Effector memory CD4-positive, alpha-beta T cell (primary cell): Measurements from ENCODE around the gene KIAA0319L.

Experiments used
- DNase-seq, 3 donors: peaks; one replicate each; pipeline ENCODE4 v3.0.0-alpha.2; 2020
- H3K27ac ChIP-seq: 2 replicates; pipeline ENCODE4 v1.7.0; 2013; ENCODE audit warnings: mild to moderate bottlenecking, low read length, moderate library complexity; ENCODE audit not compliant: insufficient read depth, poor library complexity, severe bottlenecking
- H3K27me3 ChIP-seq: replicated peaks from 2 replicates; pipeline ENCODE4 v1.7.0; 2013; ENCODE audit warnings: mild to moderate bottlenecking, low read length; ENCODE audit not compliant: insufficient read depth, control insufficient read depth, poor library complexity, severe bottlenecking
- H3K36me3 ChIP-seq: 2 replicates; pipeline ENCODE4 v1.7.0; 2013; ENCODE audit warnings: mild to moderate bottlenecking, low read length, moderate library complexity; ENCODE audit not compliant: control insufficient read depth, insufficient read depth
- H3K4me1 ChIP-seq: 2 replicates; pipeline ENCODE4 v1.7.0; 2013; ENCODE audit warnings: low read length, mild to moderate bottlenecking; ENCODE audit not compliant: control insufficient read depth, insufficient read depth, poor library complexity, severe bottlenecking
- H3K4me3 ChIP-seq: 2 replicates; pipeline ENCODE4 v1.7.0; 2013; ENCODE audit warnings: low read length, low read depth, mild to moderate bottlenecking; ENCODE audit not compliant: insufficient read depth, poor library complexity, severe bottlenecking
- H3K9me3 ChIP-seq: 2 replicates; pipeline ENCODE4 v1.7.0; 2013; ENCODE audit warnings: mild to moderate bottlenecking, low read length, moderate library complexity; ENCODE audit not compliant: control insufficient read depth

Gene KIAA0319L

DNA sequence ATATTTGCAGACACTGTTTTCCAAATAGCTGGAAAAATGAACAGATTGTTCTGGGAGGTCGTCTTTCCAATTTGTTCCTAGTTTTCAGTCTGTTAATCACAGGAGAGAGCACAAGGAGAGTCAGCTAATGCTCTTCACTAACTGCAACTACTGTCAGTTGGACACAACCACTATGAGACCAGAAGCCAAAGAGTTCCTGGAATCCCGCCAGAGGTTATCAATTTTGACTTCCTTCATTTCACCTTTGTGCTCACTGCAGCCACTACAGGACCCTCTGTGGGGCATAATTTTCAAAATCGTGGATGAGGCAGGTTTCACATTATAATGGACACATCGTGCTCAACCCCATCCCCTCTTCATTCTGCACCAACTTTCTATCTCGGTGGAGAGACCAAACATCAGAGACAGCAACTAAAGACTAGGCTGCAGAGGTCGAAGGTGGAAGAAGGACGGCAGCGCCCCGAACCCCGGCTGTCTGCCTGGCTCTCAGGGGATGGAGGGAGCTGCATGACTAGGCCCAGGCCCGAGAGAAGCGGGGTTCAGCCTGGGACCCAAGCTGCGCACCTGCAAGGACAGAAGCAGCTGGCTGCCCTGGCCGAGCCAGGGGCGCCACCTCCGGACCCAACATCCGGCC lies 602 bp downstream of the KIAA0319L start:
- peak overlapping the region; percentile 97 for H3K4me3 ChIP-seq
- peaks cover 18% of the 10 kb centered on the region for H3K36me3 ChIP-seq
- H3K27me3 ChIP-seq = no peaks in the 10 kb centered on the region
- H3K4me1 ChIP-seq = peaks cover 25% of the 10 kb centered on the region
- H3K9me3 ChIP-seq = no peaks in the 10 kb centered on the region
- no peak for DNase-seq
- peak overlapping the region; percentile 85 for H3K27ac ChIP-seq

- H3K27me3 ChIP-seq = no peaks in the 10 kb centered on the region
- no peaks in the 10 kb centered on the region for H3K9me3 ChIP-seq
- H3K27ac ChIP-seq = no peak overlapping the region
- H3K4me3 ChIP-seq = no peak overlapping the region
- peaks cover 25% of the 10 kb centered on the region for H3K4me1 ChIP-seq
- peaks cover 18% of the 10 kb centered on the region for H3K36me3 ChIP-seq
- no peak for DNase-seq
Observed at GRCh38 chr1:35555601-35556477, 1.4 kb downstream of the KIAA0319L start.

DNA sequence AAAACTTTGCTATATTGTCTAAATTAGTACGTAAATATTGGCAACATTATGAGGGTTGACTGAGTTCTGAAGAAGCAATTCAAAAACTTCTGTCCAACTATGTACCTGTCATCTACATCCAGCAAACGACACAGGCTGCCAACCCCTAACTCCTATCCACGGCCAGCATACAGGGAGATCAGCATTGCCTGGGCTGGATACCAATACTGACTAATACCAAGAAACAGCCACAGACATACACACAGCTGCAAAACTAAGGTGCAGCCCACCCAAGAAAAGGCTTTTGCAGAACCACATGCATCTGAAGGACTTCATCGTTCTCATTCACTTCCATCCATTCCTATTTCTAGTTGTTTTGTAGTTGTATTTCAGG lies 2.0 kb downstream of the KIAA0319L start:
- Histone ChIP-seq H3K27ac (no peak overlapping the region), H3K4me3 (no peak overlapping the region), H3K36me3 (peaks cover 18% of the 10 kb centered on the region), H3K27me3 (no peaks in the 10 kb centered on the region), H3K9me3 (no peaks in the 10 kb centered on the region), H3K4me1 (peaks cover 25% of the 10 kb centered on the region)
- no peak for DNase-seq

DNA sequence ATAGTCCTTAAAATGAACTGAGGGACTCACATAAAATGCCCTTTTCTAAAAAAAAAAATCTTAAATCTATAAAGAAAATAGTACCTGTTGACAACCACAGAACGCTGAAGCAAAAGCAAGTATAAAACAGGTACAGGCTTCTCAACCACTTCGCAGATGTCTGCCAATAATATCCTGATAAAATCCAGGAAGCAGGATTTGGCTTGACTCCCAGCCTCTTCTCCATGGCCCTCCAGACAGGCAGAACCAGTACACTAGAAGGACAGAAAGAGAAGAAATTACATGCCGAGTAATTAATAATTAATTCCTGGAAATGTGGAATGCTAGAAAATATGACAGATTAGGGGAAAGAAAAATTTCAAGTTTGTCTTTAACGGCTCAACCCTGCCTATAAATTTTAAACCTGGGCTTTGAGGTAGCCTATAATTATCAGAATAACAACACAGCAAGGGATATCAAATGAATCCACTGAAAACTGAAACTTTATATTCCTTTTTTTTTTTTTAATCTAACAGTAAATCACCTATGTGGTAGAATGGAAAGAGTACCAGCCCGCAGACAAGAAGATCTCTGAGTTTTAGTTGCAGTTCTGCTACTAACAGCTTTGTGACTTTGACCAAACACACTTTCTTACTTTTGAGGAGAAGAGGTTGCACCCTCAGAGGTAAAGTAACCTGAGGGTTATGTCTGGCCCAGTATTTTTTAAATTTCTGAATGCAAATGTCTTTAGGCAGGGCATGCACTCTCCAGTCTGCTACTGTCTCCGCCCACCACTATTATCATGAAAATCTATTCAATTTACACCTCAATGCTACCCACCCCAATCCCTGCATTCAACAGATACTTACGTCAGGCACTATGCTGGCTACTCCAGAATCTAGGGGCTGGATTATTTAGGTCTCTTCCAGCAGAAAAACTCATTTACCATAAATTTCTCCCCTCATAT lies 2.7 kb downstream of the KIAA0319L start:
- Histone ChIP-seq H3K36me3 (peaks cover 18% of the 10 kb centered on the region), H3K4me1 (peaks cover 23% of the 10 kb centered on the region), H3K27ac (no peak overlapping the region), H3K27me3 (no peaks in the 10 kb centered on the region), H3K4me3 (no peak overlapping the region), H3K9me3 (no peaks in the 10 kb centered on the region)
- DNase-seq = no peak

DNA sequence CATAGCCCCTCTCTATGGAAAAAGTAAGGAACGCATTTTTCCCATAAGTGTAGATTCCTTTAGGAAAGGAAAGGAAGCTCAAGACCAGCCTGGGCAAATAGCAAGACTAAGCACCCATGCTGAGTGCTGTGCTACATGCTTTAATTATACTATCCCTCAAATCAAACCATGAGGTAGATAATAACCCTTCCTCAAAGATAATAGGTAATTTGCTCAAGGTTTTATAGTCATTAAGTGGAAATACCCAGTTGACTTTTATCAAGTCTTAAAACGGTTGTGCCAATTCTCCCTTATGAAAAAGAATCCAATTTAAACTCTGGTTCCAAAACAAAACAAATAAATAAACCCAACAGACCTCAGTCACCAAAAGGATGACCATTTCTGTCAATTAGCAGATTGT lies 3.4 kb downstream of the KIAA0319L start:
- H3K27ac ChIP-seq = no peak overlapping the region
- no peaks in the 10 kb centered on the region for H3K27me3 ChIP-seq
- no peak overlapping the region for H3K4me3 ChIP-seq
- peaks cover 18% of the 10 kb centered on the region for H3K36me3 ChIP-seq
- H3K9me3 ChIP-seq = no peaks in the 10 kb centered on the region
- peaks cover 16% of the 10 kb centered on the region for H3K4me1 ChIP-seq
- no peak for DNase-seq

- DNase-seq = no peak
- H3K27me3 ChIP-seq = no peaks in the 10 kb centered on the region
- peaks cover 3% of the 10 kb centered on the region for H3K4me1 ChIP-seq
- H3K27ac ChIP-seq = no peak overlapping the region
- H3K4me3 ChIP-seq = no peak overlapping the region
- no peaks in the 10 kb centered on the region for H3K9me3 ChIP-seq
- H3K36me3 ChIP-seq = no peaks in the 10 kb centered on the region
Observed at GRCh38 chr1:35546614-35547013, 10.6 kb downstream of the KIAA0319L start.

DNA sequence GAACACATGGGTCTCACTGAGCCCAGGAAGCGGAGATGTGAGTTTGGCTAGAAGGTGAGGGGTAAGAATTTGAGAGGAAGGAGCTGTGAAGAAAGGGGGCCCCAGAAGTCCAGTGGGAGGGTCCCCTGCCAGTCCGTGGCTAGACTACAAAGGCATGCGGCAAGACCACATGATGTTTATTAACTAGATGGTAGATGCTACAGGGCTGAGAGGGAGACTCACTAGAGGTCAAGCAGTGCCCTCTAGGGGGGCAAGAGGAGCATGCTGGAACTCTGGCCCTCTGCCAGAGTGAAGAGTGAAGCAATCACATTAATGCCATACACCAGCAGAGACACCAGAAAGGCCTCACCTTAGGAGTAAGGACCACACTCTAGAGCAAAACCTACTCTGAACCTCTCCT lies 12.2 kb downstream of the KIAA0319L start:
- H3K27ac ChIP-seq = no peak overlapping the region
- H3K4me3 ChIP-seq = no peak overlapping the region
- peak; percentile 23 to 36 (median 36) for DNase-seq
- H3K4me1 ChIP-seq = peaks cover 3% of the 10 kb centered on the region
- H3K36me3 ChIP-seq = no peaks in the 10 kb centered on the region
- no peaks in the 10 kb centered on the region for H3K27me3 ChIP-seq
- no peaks in the 10 kb centered on the region for H3K9me3 ChIP-seq

DNA sequence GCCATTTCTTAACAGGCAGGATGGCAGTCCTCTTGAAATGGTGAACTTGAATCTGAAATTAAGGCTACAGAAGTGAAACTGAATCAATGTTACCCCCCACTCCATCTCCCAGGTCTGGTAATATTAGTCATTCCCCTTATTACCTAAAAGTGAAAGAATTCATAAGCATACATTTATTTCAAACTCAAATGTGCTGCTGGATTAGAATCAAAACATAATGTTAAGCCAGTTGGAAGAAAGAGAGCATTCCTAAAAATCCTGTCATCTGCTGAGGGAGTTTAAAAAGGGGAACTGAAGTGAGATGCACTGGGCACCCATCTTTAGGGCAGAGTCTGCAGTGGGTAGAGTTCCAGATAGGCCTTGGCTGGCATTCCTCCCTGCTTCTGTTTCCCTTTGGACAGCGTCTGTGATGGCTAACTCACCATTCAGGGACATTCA lies 17.4 kb downstream of the KIAA0319L start:
- Histone ChIP-seq H3K27ac (peak overlapping the region; percentile 57), H3K4me1 (peaks cover 23% of the 10 kb centered on the region)

DNA sequence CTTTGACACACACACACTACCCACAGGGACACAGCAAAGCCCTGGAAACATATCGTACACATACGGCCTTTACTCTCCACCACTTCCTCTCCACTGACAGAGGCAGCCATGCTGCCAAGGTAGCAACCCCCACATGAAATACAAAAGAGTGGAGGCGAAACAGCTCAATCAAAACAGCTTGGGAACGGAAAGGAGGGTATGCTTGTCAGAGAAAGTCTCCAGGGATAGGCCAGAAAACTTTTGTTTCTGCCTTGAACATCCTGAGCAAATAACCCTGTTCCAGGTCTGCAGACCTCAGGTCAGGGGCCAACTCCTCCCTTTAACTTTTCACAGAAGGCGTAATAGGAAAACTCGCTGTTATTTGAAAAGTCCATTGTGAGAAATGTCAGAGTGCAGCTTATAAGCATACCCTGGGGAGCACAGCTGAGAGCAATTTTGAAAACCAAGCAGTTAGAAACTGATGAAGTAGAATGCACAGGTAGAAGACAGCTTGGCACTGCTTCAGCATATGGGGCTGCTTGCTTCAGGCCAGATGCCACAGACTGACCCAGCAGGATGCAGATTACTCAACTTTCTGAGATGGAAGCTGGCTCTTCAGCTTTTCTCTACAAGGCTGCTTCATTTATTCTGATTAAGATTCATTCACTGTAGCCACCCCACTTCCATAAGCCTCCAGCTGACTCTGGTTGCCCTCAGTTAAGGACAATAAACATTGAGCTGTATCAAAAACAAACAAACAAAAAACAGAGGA lies 18.0 kb downstream of the KIAA0319L start:
- peaks cover 21% of the 10 kb centered on the region for H3K4me1 ChIP-seq
- H3K27me3 ChIP-seq = no peaks in the 10 kb centered on the region
- no peaks in the 10 kb centered on the region for H3K36me3 ChIP-seq
- no peaks in the 10 kb centered on the region for H3K9me3 ChIP-seq
- peak overlapping the region; percentile 57 for H3K27ac ChIP-seq
- H3K4me3 ChIP-seq = no peak overlapping the region
- peak in 1 of 3 donors; percentile 13 for DNase-seq

More for the DNA sequence above, 17.4 kb downstream of the KIAA0319L start:
- no peak for DNase-seq
- Histone ChIP-seq H3K36me3 (no peaks in the 10 kb centered on the region), H3K4me3 (no peak overlapping the region), H3K9me3 (no peaks in the 10 kb centered on the region), H3K27me3 (no peaks in the 10 kb centered on the region)
